Activated CD4-positive, alpha-beta T cell treated with anti-CD3 and anti-CD28 coated beads, Interleukin-2, amount 10 ng/mL, durations not matched to agents 24 days and 14 days (primary cell): ENCODE data around the gene ZNF223. TPM values are rescaled to one million over a fixed set of nuclear protein-coding genes. Genes with fewer than 3 reads are reported as not detected.
A peak's percentile ranks its signal among the peaks of the same experiment; 100 is the strongest.

Experiments
- DNase-seq: peaks from one replicate; pipeline ENCODE4 v3.0.0; 2022
- H3K27ac Mint-ChIP-seq: one replicate; pipeline ENCODE4 v1.8.0; 2022; ENCODE audit warnings: mild to moderate bottlenecking, mixed read lengths
- H3K27me3 Mint-ChIP-seq: one replicate; pipeline ENCODE4 v1.8.0; 2022; ENCODE audit warnings: mixed read lengths
- H3K36me3 Mint-ChIP-seq: one replicate; pipeline ENCODE4 v1.8.0; 2022; ENCODE audit warnings: low read depth, mild to moderate bottlenecking, mixed read lengths
- H3K4me1 Mint-ChIP-seq: one replicate; pipeline ENCODE4 v1.8.0; 2021; ENCODE audit warnings: mixed read lengths
- H3K4me3 Mint-ChIP-seq: one replicate; pipeline ENCODE4 v1.8.0; 2022; ENCODE audit warnings: mild to moderate bottlenecking, moderate library complexity, mixed read lengths
- H3K9me3 Mint-ChIP-seq: one replicate; pipeline ENCODE4 v1.8.0; 2021; ENCODE audit warnings: mixed read lengths
- intact Hi-C: fragments of 100-400 bp; cut with micrococcal nuclease; formaldehyde crosslinking; loops from one replicate; pipeline ENCODE4 v1.15.1; 2023
- total RNA-seq: library from RNA; stranded (reverse); gene quantifications from 2 replicates; pipeline ENCODE4 v1.2.3, GENCODE V29; 2022

Gene ZNF223
- total RNA-seq, 1 donor from 2014 or later: not detected

- H3K27me3 Mint-ChIP-seq: no peaks in the 10 kb centered on the region
- no peak for DNase-seq
- H3K4me3 Mint-ChIP-seq: no peak overlapping the region
- intact Hi-C loops: no loop called here
- H3K4me1 Mint-ChIP-seq: no peaks in the 10 kb centered on the region
- H3K27ac Mint-ChIP-seq: no peak overlapping the region
- H3K36me3 Mint-ChIP-seq: peaks cover 56% of the 10 kb centered on the region
- peaks cover 40% of the 10 kb centered on the region for H3K9me3 Mint-ChIP-seq
Measured at GRCh38 chr19:44032001-44032610, 19.7 kb upstream of the ZNF223 start.

- Mint-ChIP-seq H3K36me3 (no peaks in the 10 kb centered on the region), H3K27ac (no peak overlapping the region), H3K4me3 (no peak overlapping the region), H3K4me1 (no peaks in the 10 kb centered on the region), H3K9me3 (peaks cover 29% of the 10 kb centered on the region), H3K27me3 (no peaks in the 10 kb centered on the region)
- intact Hi-C loops: no loop called here
- DNase-seq: no peak
Measured at GRCh38 chr19:44042147-44042546, 9.7 kb upstream of the ZNF223 start.

- Mint-ChIP-seq H3K27me3 (no peaks in the 10 kb centered on the region), H3K9me3 (peaks cover 60% of the 10 kb centered on the region), H3K4me3 (peak overlapping the region; percentile 79), H3K36me3 (peaks cover 8% of the 10 kb centered on the region), H3K27ac (no peak overlapping the region), H3K4me1 (peaks cover 3% of the 10 kb centered on the region)
- intact Hi-C loops: no loop called here
- peak; percentile 59 for DNase-seq
Measured at GRCh38 chr19:44050740-44051649, 841 bp upstream of the ZNF223 start.

GRCh38 chr19:44055870-44056269 lies 4.0 kb downstream of the ZNF223 start:
- Mint-ChIP-seq H3K27me3 (no peaks in the 10 kb centered on the region), H3K9me3 (peaks cover 52% of the 10 kb centered on the region), H3K4me3 (no peak overlapping the region), H3K27ac (no peak overlapping the region), H3K36me3 (peaks cover 8% of the 10 kb centered on the region), H3K4me1 (peaks cover 3% of the 10 kb centered on the region)
- intact Hi-C loops: no loop called here
- DNase-seq: no peak

GRCh38 chr19:44059229-44059628 lies 7.4 kb downstream of the ZNF223 start:
- Mint-ChIP-seq H3K27me3 (no peaks in the 10 kb centered on the region), H3K4me3 (no peak overlapping the region), H3K36me3 (peaks cover 5% of the 10 kb centered on the region), H3K9me3 (peaks cover 35% of the 10 kb centered on the region), H3K27ac (no peak overlapping the region), H3K4me1 (no peaks in the 10 kb centered on the region)
- no peak for DNase-seq
- intact Hi-C loops: no loop called here

GRCh38 chr19:44061038-44061437 lies 9.2 kb downstream of the ZNF223 start:
- no peaks in the 10 kb centered on the region for H3K36me3 Mint-ChIP-seq
- peaks cover 23% of the 10 kb centered on the region for H3K9me3 Mint-ChIP-seq
- no peaks in the 10 kb centered on the region for H3K27me3 Mint-ChIP-seq
- intact Hi-C loops: no loop called here
- DNase-seq: no peak
- H3K4me1 Mint-ChIP-seq: no peaks in the 10 kb centered on the region
- no peak overlapping the region for H3K4me3 Mint-ChIP-seq
- H3K27ac Mint-ChIP-seq: no peak overlapping the region

- intact Hi-C loops: no loop called here
- no peak for DNase-seq
- Mint-ChIP-seq H3K27ac (no peak overlapping the region), H3K27me3 (no peaks in the 10 kb centered on the region), H3K9me3 (peaks cover 34% of the 10 kb centered on the region), H3K4me1 (no peaks in the 10 kb centered on the region), H3K4me3 (no peak overlapping the region), H3K36me3 (peaks cover 10% of the 10 kb centered on the region)
Measured at GRCh38 chr19:44066305-44066704, 14.5 kb downstream of the ZNF223 start.

- Mint-ChIP-seq H3K9me3 (peaks cover 35% of the 10 kb centered on the region), H3K4me1 (peaks cover 13% of the 10 kb centered on the region), H3K27ac (no peak overlapping the region), H3K27me3 (no peaks in the 10 kb centered on the region), H3K4me3 (no peak overlapping the region), H3K36me3 (peaks cover 17% of the 10 kb centered on the region)
- intact Hi-C loops: no loop called here
- DNase-seq: no peak
Measured at GRCh38 chr19:44069415-44069814, 17.6 kb downstream of the ZNF223 start.

GRCh38 chr19:44071824-44072542 lies 20.1 kb downstream of the ZNF223 start, which contains the start of gene ZNF284:
TSS of gene ZNF284 (plus strand) at chr19:44072159. CDS start at chr19:44076390, 4,231 bp downstream.
- Mint-ChIP-seq H3K27me3 (no peaks in the 10 kb centered on the region), H3K36me3 (peaks cover 16% of the 10 kb centered on the region), H3K4me1 (peaks cover 13% of the 10 kb centered on the region), H3K27ac (peak within 1 kb of the TSS; percentile 73), H3K9me3 (peaks cover 29% of the 10 kb centered on the region), H3K4me3 (peak within 1 kb of the TSS; percentile 91)
- peak; percentile 94 for DNase-seq
- intact Hi-C loops: loop anchor here (1.0 to 2.0 kb wide), 5 partner anchors 22 to 141 kb away; partner anchors contain the start of genes ZNF224, ZNF225, ZNF227 and ZNF230

- intact Hi-C loops: loop anchor here (1.0 to 2.0 kb wide), 5 partner anchors 22 to 140 kb away; partner anchors contain the start of genes ZNF224, ZNF225, ZNF227 and ZNF230
- H3K36me3 Mint-ChIP-seq: peaks cover 15% of the 10 kb centered on the region
- H3K4me3 Mint-ChIP-seq: peak overlapping the region; percentile 91
- H3K4me1 Mint-ChIP-seq: peaks cover 13% of the 10 kb centered on the region
- H3K27me3 Mint-ChIP-seq: no peaks in the 10 kb centered on the region
- no peak for DNase-seq
- peak overlapping the region; percentile 39 for H3K27ac Mint-ChIP-seq
- peaks cover 26% of the 10 kb centered on the region for H3K9me3 Mint-ChIP-seq
Measured at GRCh38 chr19:44072543-44073401, 20.9 kb downstream of the ZNF223 start.

GRCh38 chr19:44076325-44076724 lies 24.5 kb downstream of the ZNF223 start:
- Mint-ChIP-seq H3K9me3 (peaks cover 13% of the 10 kb centered on the region), H3K27me3 (no peaks in the 10 kb centered on the region), H3K36me3 (peaks cover 25% of the 10 kb centered on the region), H3K27ac (no peak overlapping the region), H3K4me1 (peaks cover 13% of the 10 kb centered on the region), H3K4me3 (no peak overlapping the region)
- no peak for DNase-seq
- intact Hi-C loops: no loop called here

GRCh38 chr19:44092108-44092507 lies 40.3 kb downstream of the ZNF223 start:
- H3K4me3 Mint-ChIP-seq: no peak overlapping the region
- H3K27me3 Mint-ChIP-seq: no peaks in the 10 kb centered on the region
- H3K27ac Mint-ChIP-seq: no peak overlapping the region
- peaks cover 11% of the 10 kb centered on the region for H3K36me3 Mint-ChIP-seq
- intact Hi-C loops: loop anchor here (5.0 kb wide), 2 partner anchors 75 to 90 kb away; partner anchors contain the start of genes ZNF226 and ZNF230
- peak; percentile 51 for DNase-seq
- H3K9me3 Mint-ChIP-seq: peaks cover 12% of the 10 kb centered on the region
- H3K4me1 Mint-ChIP-seq: peaks cover 11% of the 10 kb centered on the region
